IPS-11a (cell line): Measurements from ENCODE around the gene GNAT3.

Experiments
- H3K4me3 ChIP-seq: one replicate; pipeline ENCODE4 v1.5.1; 2013; ENCODE audit warnings: low read depth, low read length, control low read depth

Gene GNAT3

GRCh38 chr7:80511964-80512363 lies at the start of gene GNAT3:
Gene GNAT3 (minus strand): TSS chr7:80512064. CDS start chr7:80511926, 138 bp downstream.
- no peak within 1 kb of the TSS for H3K4me3 ChIP-seq

GRCh38 chr7:80558116-80558515 lies 46.3 kb upstream of the GNAT3 start:
- no peak overlapping the region for H3K4me3 ChIP-seq

GRCh38 chr7:80552031-80552694 lies 40.3 kb upstream of the GNAT3 start:
- H3K4me3 ChIP-seq: no peak overlapping the region

GRCh38 chr7:80550005-80550404 lies 38.1 kb upstream of the GNAT3 start:
- no peak overlapping the region for H3K4me3 ChIP-seq

- no peak overlapping the region for H3K4me3 ChIP-seq
Observed at GRCh38 chr7:80548840-80549530, 37.1 kb upstream of the GNAT3 start.

GRCh38 chr7:80542398-80542797 lies 30.5 kb upstream of the GNAT3 start:
- H3K4me3 ChIP-seq: no peak overlapping the region

- H3K4me3 ChIP-seq: no peak overlapping the region
Observed at GRCh38 chr7:80540836-80541235, 29.0 kb upstream of the GNAT3 start.

GRCh38 chr7:80537091-80537490 lies 25.2 kb upstream of the GNAT3 start:
- H3K4me3 ChIP-seq: no peak overlapping the region

GRCh38 chr7:80536426-80536825 lies 24.6 kb upstream of the GNAT3 start:
- no peak overlapping the region for H3K4me3 ChIP-seq

GRCh38 chr7:80533287-80533686 lies 21.4 kb upstream of the GNAT3 start:
- H3K4me3 ChIP-seq: no peak overlapping the region

GRCh38 chr7:80532153-80532552 lies 20.3 kb upstream of the GNAT3 start:
- no peak overlapping the region for H3K4me3 ChIP-seq

GRCh38 chr7:80530136-80530535 lies 18.3 kb upstream of the GNAT3 start:
- no peak overlapping the region for H3K4me3 ChIP-seq

- H3K4me3 ChIP-seq: no peak overlapping the region
Observed at GRCh38 chr7:80529362-80529761, 17.5 kb upstream of the GNAT3 start.

GRCh38 chr7:80528689-80529088 lies 16.8 kb upstream of the GNAT3 start:
- H3K4me3 ChIP-seq: no peak overlapping the region

GRCh38 chr7:80526472-80526871 lies 14.6 kb upstream of the GNAT3 start:
- no peak overlapping the region for H3K4me3 ChIP-seq

- H3K4me3 ChIP-seq: no peak overlapping the region
Observed at GRCh38 chr7:80524693-80525092, 12.8 kb upstream of the GNAT3 start.

GRCh38 chr7:80521809-80522208 lies 9.9 kb upstream of the GNAT3 start:
- no peak overlapping the region for H3K4me3 ChIP-seq

GRCh38 chr7:80520199-80520598 lies 8.3 kb upstream of the GNAT3 start:
- H3K4me3 ChIP-seq: no peak overlapping the region

GRCh38 chr7:80517282-80517747 lies 5.5 kb upstream of the GNAT3 start:
- no peak overlapping the region for H3K4me3 ChIP-seq

GRCh38 chr7:80515298-80515697 lies 3.4 kb upstream of the GNAT3 start:
- H3K4me3 ChIP-seq: no peak overlapping the region

- no peak overlapping the region for H3K4me3 ChIP-seq
Observed at GRCh38 chr7:80510021-80510420, 1.8 kb downstream of the GNAT3 start.

- no peak overlapping the region for H3K4me3 ChIP-seq
Observed at GRCh38 chr7:80508440-80508839, 3.4 kb downstream of the GNAT3 start.
